C4-2B (cell line): Measurements from ENCODE around the gene PSD.

Experiments
- ZFX ChIP-seq: fragments of 450-650 bp; IDR thresholded peaks from 2 replicates; pipeline ENCODE4 v1.6.1; 2017
- TF ChIP-seq, protein P1 (sequence below): fragments of 450-650 bp; conservative IDR thresholded peaks from 2 replicates; pipeline ENCODE4 v1.5.1; 2017; ENCODE audit warnings: mild to moderate bottlenecking

GRCh38 chr10:102400076-102400475 is 18.5 kb downstream of the PSD start:
- TF ChIP-seq, protein P1, sequence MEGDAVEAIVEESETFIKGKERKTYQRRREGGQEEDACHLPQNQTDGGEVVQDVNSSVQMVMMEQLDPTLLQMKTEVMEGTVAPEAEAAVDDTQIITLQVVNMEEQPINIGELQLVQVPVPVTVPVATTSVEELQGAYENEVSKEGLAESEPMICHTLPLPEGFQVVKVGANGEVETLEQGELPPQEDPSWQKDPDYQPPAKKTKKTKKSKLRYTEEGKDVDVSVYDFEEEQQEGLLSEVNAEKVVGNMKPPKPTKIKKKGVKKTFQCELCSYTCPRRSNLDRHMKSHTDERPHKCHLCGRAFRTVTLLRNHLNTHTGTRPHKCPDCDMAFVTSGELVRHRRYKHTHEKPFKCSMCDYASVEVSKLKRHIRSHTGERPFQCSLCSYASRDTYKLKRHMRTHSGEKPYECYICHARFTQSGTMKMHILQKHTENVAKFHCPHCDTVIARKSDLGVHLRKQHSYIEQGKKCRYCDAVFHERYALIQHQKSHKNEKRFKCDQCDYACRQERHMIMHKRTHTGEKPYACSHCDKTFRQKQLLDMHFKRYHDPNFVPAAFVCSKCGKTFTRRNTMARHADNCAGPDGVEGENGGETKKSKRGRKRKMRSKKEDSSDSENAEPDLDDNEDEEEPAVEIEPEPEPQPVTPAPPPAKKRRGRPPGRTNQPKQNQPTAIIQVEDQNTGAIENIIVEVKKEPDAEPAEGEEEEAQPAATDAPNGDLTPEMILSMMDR: no peak
- no peak for TF ChIP-seq ZFX
